Measurements from ENCODE around the gene NR6A1.

GRCh38 chr9:124626276-124626675 lies 144.8 kb downstream of the NR6A1 start:
- no peak for TF ChIP-seq CTCF (IDR thresholded peaks at IDR 0.05)
- no peak for TF ChIP-seq ZNF317 (CRISPR knock-in tag; IDR thresholded peaks at IDR 0.05; ENCODE audit: borderline replicate concordance, low read depth)
- no peak for TF ChIP-seq ZSCAN18 (CRISPR knock-in tag; IDR thresholded peaks at IDR 0.05)
- TF ChIP-seq ATF3 (CRISPR knock-in tag; conservative IDR thresholded peaks at IDR 0.05): no peak

Data from WTC11 (cell line).